MM.1S (cell line): ENCODE results near the gene ASMTL.
"Not testable (repeated sequence)": the region's sequence is repeated elsewhere in the genome, so short reads cannot be mapped to it uniquely, and the experiment has no call there.

Experiments used
- CTCF ChIP-seq: fragments of 300-600 bp; sonication (generic); IDR thresholded peaks from 2 replicates; pipeline ENCODE4 v1.5.1; 2016; ENCODE audit warnings: antibody characterized with exemption, low read length, mixed read lengths
- EZH2 ChIP-seq: fragments of 300-600 bp; sonication (generic); optimal IDR thresholded peaks from 2 replicates; pipeline ENCODE3; 2017; ENCODE audit warnings: low read depth, mild to moderate bottlenecking, antibody characterized with exemption, low read length, mixed read lengths

- TF ChIP-seq CTCF, EZH2: not testable (repeated sequence)
These were observed 5.4 kb downstream of the ASMTL start for GRCh38 chrX:1446984-1447968.
